K562 (cell line): ENCODE results near the gene RFWD3. TPM values are rescaled to one million over a fixed set of nuclear protein-coding genes. Genes with fewer than 3 reads are reported as not detected.
A peak's percentile ranks its signal among the peaks of the same experiment; 100 is the strongest.

ENCODE experiments used
- ARNT ChIP-seq, 2 experiments: fragments of 450-650 bp; IDR thresholded peaks; 2 replicates each; pipeline ENCODE4 v1.6.1; 2016; ENCODE audit warnings: mild to moderate bottlenecking in 1 of 2
- JUND ChIP-seq, 2 experiments: IDR thresholded peaks; 2 replicates in 1 of 2; 3 replicates in 1 of 2; pipeline ENCODE4 v1.6.1; 2011; ENCODE audit warnings: borderline replicate concordance in 2 of 2, low read depth in 2 of 2, low read length in 2 of 2, improper control_type of control experiment in 1 of 2, missing biosample characterization in 1 of 2, missing genetic modification characterization in 1 of 2, missing genetic modification reagents in 1 of 2
- MCM5 ChIP-seq: fragments of 450-650 bp; IDR thresholded peaks from 2 replicates; pipeline ENCODE4 v1.6.1; 2016; ENCODE audit warnings: low read depth
- NELFE ChIP-seq: IDR thresholded peaks from 2 replicates; pipeline ENCODE4 v1.6.1; 2011; ENCODE audit warnings: mild to moderate bottlenecking; ENCODE audit not compliant: insufficient read depth, insufficient read length
- NR2F6 ChIP-seq: fragments of 450-650 bp; formaldehyde crosslinking; IDR thresholded peaks from 2 replicates; pipeline ENCODE4 v1.4.0; 2020; ENCODE audit warnings: mild to moderate bottlenecking
- PTBP1 ChIP-seq: fragments of 200-400 bp; formaldehyde crosslinking; IDR thresholded peaks from 2 replicates; pipeline ENCODE4 v1.6.1; 2017; ENCODE audit warnings: low read depth, low read length
- RFX7 ChIP-seq: fragments of 250-450 bp; sonication (Bioruptor Pico); IDR thresholded peaks from 2 replicates; pipeline ENCODE4 v1.5.1; 2021; ENCODE audit warnings: mild to moderate bottlenecking
- SMARCA4 ChIP-seq: fragments of 450-650 bp; IDR thresholded peaks from 2 replicates; pipeline ENCODE4 v1.6.1; 2016
- SMARCE1 ChIP-seq: fragments of 450-650 bp; IDR thresholded peaks from 2 replicates; pipeline ENCODE4 v1.7.1; 2016; ENCODE audit warnings: mild to moderate bottlenecking
- TAF7 ChIP-seq: fragments of 450-650 bp; IDR thresholded peaks from 2 replicates; pipeline ENCODE4 v1.6.1; 2016; ENCODE audit warnings: missing genetic modification characterization, missing compliant biosample characterization
- ZC3H8 ChIP-seq: fragments of 450-650 bp; IDR thresholded peaks from 2 replicates; pipeline ENCODE4 v1.6.1; 2017
- polyA plus RNA-seq, 8 experiments: library from polyadenylated mRNA; depleted of rRNA in 4 of 8; stranded (reverse) in 5 of 8; unstranded in 3 of 8; fragments of >200 nt; fragmentation: Nextera tagmentation in 2 of 8; fragmentation: Illumina TruSeq in 1 of 8; extraction: Ambion mirVana in 2 of 8; extraction: Trizol in 1 of 8; gene quantifications; 2 replicates each; pipeline versions ENCODE4 v1.2.1 to v1.2.3, GENCODE V29; 2011 to 2014; ENCODE audit warnings: inconsistent platforms in 1 of 8, missing spikeins in 1 of 8
- total RNA-seq, 7 experiments: library from RNA; depleted of rRNA in 6 of 7; stranded (reverse); fragments of >200 nt in 6 of 7; fragmentation: Illumina TruSeq in 2 of 7; extraction: Trizol in 2 of 7; gene quantifications; 2 replicates each; pipeline versions ENCODE4 v1.2.1 to v1.2.3, GENCODE V29; 2011 to 2021; ENCODE audit warnings: low replicate concordance in 1 of 7
- TF ChIP-seq, protein P1 (sequence below), 3 experiments: fragments of 200-800 bp in 1 of 3; sonication (Bioruptor generic) in 1 of 3; sonication (generic) in 1 of 3; formaldehyde crosslinking in 1 of 3; IDR thresholded peaks; 2 replicates each; pipeline versions ENCODE4 v1.6.1 to v1.8.0; 2016 to 2022; ENCODE audit warnings: mild to moderate bottlenecking in 2 of 3, missing compliant biosample characterization in 2 of 3, missing genetic modification characterization in 2 of 3, missing genetic modification reagents in 1 of 3
- TF ChIP-seq, protein P2 (sequence below), 2 experiments: fragments of 450-650 bp in 1 of 2; sonication (generic) in 1 of 2; formaldehyde crosslinking in 1 of 2; IDR thresholded peaks in 1 of 2; conservative IDR thresholded peaks in 1 of 2; 2 replicates each; pipeline versions ENCODE4 v1.6.1 to v1.8.1; 2016 to 2023; ENCODE audit warnings: mild to moderate bottlenecking in 2 of 2, moderate library complexity in 2 of 2, inconsistent platforms in 1 of 2, missing genetic modification reagents in 1 of 2

RFWD3 gene
- total and polyA plus RNA-seq, 9 of the 15 experiments (the other 6 are each of a cell fraction or from before 2014, with no cell fraction given), result 20.8 to 121 (median 79.0) TPM

DNA sequence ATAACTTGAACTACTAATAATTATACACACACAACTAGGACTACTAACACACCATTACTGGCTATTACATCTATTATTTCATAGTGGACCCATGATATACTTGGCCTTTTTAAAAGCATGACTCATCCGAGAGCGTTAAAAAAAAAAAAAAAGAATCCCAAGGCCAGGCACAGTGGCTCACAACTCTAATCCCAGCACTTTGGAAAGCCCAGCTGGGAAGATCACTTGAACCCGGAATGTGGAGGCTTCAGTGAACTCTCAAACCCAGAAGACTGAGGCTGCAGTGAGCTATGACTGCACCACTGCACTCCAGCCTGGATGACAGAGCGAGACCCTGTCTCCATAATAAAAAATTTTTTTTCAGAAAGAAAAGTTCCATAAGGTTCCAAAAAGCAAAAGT, 62.8 kb downstream of the RFWD3 start (continued):
- TF ChIP-seq, protein P1, sequence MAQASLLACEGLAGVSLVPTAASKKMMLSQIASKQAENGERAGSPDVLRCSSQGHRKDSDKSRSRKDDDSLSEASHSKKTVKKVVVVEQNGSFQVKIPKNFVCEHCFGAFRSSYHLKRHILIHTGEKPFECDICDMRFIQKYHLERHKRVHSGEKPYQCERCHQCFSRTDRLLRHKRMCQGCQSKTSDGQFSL (CRISPR knock-in tag; IDR thresholded peaks at IDR 0.05), result no peak
- TF ChIP-seq, protein P1 (tag; IDR thresholded peaks at IDR 0.05), result no peak
- 0 out of 2 replicates have a peak, but pooled peaks have one; percentile 43 for TF ChIP-seq SMARCE1
- TF ChIP-seq NR2F6 (CRISPR knock-in tag), result no peak
- TF ChIP-seq TAF7 (tag), result no peak
- no peak for TF ChIP-seq ARNT (IDR thresholded peaks at IDR 0.05)
- TF ChIP-seq, protein P2, sequence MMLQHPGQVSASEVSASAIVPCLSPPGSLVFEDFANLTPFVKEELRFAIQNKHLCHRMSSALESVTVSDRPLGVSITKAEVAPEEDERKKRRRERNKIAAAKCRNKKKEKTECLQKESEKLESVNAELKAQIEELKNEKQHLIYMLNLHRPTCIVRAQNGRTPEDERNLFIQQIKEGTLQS (IDR thresholded peaks at IDR 0.05), result peak; percentile 92
- TF ChIP-seq, protein P2 (CRISPR knock-in tag; conservative IDR thresholded peaks at IDR 0.05), result peak; percentile 53; the same call in 1 of the 2 replicates
- TF ChIP-seq NELFE, result no peak
- no peak for TF ChIP-seq ZC3H8
- 0 out of 2 replicates have a peak, but pooled peaks have one; percentile 45 for TF ChIP-seq SMARCA4
- TF ChIP-seq MCM5, result no peak
- no peak for TF ChIP-seq RFX7 (CRISPR knock-in tag)
- no peak for TF ChIP-seq PTBP1
- TF ChIP-seq JUND (IDR thresholded peaks at IDR 0.05; ENCODE audit: borderline replicate concordance, low read depth, low read length), result peak; percentile 89
- TF ChIP-seq JUND (tag; IDR thresholded peaks at IDR 0.05; ENCODE audit: borderline replicate concordance, low read depth, low read length), result peak; percentile 82
